Ishikawa (cell line): Measurements from ENCODE around the gene MACROD2.

ENCODE experiments used
- TCF12 ChIP-seq: IDR thresholded peaks from 2 replicates; pipeline ENCODE4 v1.6.1; 2012; ENCODE audit warnings: low read depth
- USF1 ChIP-seq: IDR thresholded peaks from 2 replicates; pipeline ENCODE4 v1.6.1; 2012
- YY1 ChIP-seq: IDR thresholded peaks from 2 replicates; pipeline ENCODE4 v1.6.1; 2012; ENCODE audit warnings: low read depth

GRCh38 chr20:15625981-15626380 lies 1630.7 kb downstream of the MACROD2 start:
- TF ChIP-seq YY1 (no peak), TCF12 (no peak), USF1 (no peak)
